HepG2 (cell line): ENCODE measurements around the gene TPCN2. TPM values are rescaled to one million over a fixed set of nuclear protein-coding genes. Genes with fewer than 3 reads are reported as not detected.

ENCODE experiments used
- HNF1A ChIP-seq, 2 experiments: sonication (generic) in 1 of 2; formaldehyde crosslinking in 1 of 2; IDR thresholded peaks; 2 replicates each; pipeline versions ENCODE4 v1.4.0 to v1.6.1; 2016 to 2020; ENCODE audit warnings: borderline replicate concordance in 1 of 2, low read depth in 1 of 2, mild to moderate bottlenecking in 1 of 2, missing genetic modification reagents in 1 of 2
- MXI1 ChIP-seq: IDR thresholded peaks from 3 replicates; pipeline ENCODE4 v1.6.1; 2012; ENCODE audit warnings: low read depth, low read length, inconsistent platforms, borderline replicate concordance
- NFATC3 ChIP-seq: sonication (generic); formaldehyde crosslinking; IDR thresholded peaks from 2 replicates; pipeline ENCODE4 v1.5.1; 2020; ENCODE audit warnings: mild to moderate bottlenecking, missing genetic modification reagents
- PHF20 ChIP-seq: sonication (generic); formaldehyde crosslinking; IDR thresholded peaks from 2 replicates; pipeline ENCODE4 v1.5.0; 2020; ENCODE audit warnings: mild to moderate bottlenecking, missing genetic modification reagents
- TFDP1 ChIP-seq: IDR thresholded peaks from 2 replicates; pipeline ENCODE4 v1.6.1; 2016; ENCODE audit warnings: missing compliant biosample characterization, missing genetic modification reagents, borderline replicate concordance
- TFDP2 ChIP-seq: sonication (generic); formaldehyde crosslinking; IDR thresholded peaks from 2 replicates; pipeline ENCODE4 v1.4.0; 2020; ENCODE audit warnings: missing genetic modification reagents
- XRCC5 ChIP-seq: fragments of 200-400 bp; formaldehyde crosslinking; optimal IDR thresholded peaks from 2 replicates; pipeline ENCODE3; 2017; ENCODE audit warnings: mild to moderate bottlenecking, low read length
- ZNF251 ChIP-seq: sonication (generic); formaldehyde crosslinking; IDR thresholded peaks from 2 replicates; pipeline ENCODE4 v1.9.0; 2021; ENCODE audit warnings: mild to moderate bottlenecking, missing genetic modification reagents
- ZNF501 ChIP-seq: sonication (generic); formaldehyde crosslinking; IDR thresholded peaks from 2 replicates; pipeline ENCODE4 v1.5.1; 2020; ENCODE audit warnings: mild to moderate bottlenecking, moderate library complexity, missing genetic modification reagents
- polyA plus RNA-seq, 8 experiments: library from polyadenylated mRNA; depleted of rRNA in 3 of 8; stranded (reverse) in 7 of 8; unstranded in 1 of 8; fragments of >200 nt; fragmentation: Illumina TruSeq in 4 of 8; extraction: Trizol in 4 of 8; gene quantifications; 2 replicates each; pipeline versions ENCODE4 v1.2.1 to v1.2.3, GENCODE V29; 2011 to 2016; ENCODE audit warnings: low read depth in 4 of 8, missing spikeins in 1 of 8, mixed read lengths in 1 of 8; ENCODE audit not compliant: insufficient read depth in 1 of 8
- total RNA-seq, 5 experiments: library from RNA; depleted of rRNA; stranded (reverse); fragments of >200 nt; fragmentation: Illumina TruSeq; extraction: Trizol; gene quantifications; 2 replicates each; pipeline ENCODE4 v1.2.3, GENCODE V29; 2016; ENCODE audit warnings: low read depth in 1 of 5
- TF ChIP-seq, protein P1 (sequence below): sonication (generic); formaldehyde crosslinking; IDR thresholded peaks from 2 replicates; pipeline ENCODE4 v1.5.0; 2020; ENCODE audit warnings: missing genetic modification reagents, mild to moderate bottlenecking, borderline replicate concordance
- TF ChIP-seq, protein P2 (sequence below): sonication (generic); formaldehyde crosslinking; IDR thresholded peaks from 2 replicates; pipeline ENCODE4 v1.5.0; 2020; ENCODE audit warnings: mild to moderate bottlenecking, missing genetic modification reagents
- TF ChIP-seq, protein P3 (sequence below): sonication (generic); formaldehyde crosslinking; IDR thresholded peaks from 2 replicates; pipeline ENCODE4 v1.8.0; 2023; ENCODE audit warnings: mild to moderate bottlenecking, missing genetic modification reagents

TPCN2 gene
- total and polyA plus RNA-seq, 2 of the 13 experiments (the other 11 are each of a cell fraction or from before 2014, with no cell fraction given): 5.6 to 5.9 TPM

GRCh38 chr11:69048694-69049489 lies at the start of gene TPCN2 (continued):
- TF ChIP-seq TFDP2: peak; percentile 44; the same call in 1 of the 2 replicates
- peak; percentile 63 for TF ChIP-seq PHF20 (CRISPR knock-in tag)
- TF ChIP-seq ZNF501 (CRISPR knock-in tag): peak; percentile 84
- no peak for TF ChIP-seq ZNF251
- no peak for TF ChIP-seq HNF1A (IDR thresholded peaks at IDR 0.05; ENCODE audit: low read depth)
- TF ChIP-seq HNF1A (CRISPR knock-in tag; IDR thresholded peaks at IDR 0.05; ENCODE audit: borderline replicate concordance): no peak; the same call in 1 of the 2 replicates
- TF ChIP-seq XRCC5: peak; percentile 37
- TF ChIP-seq NFATC3: no peak
- 0 out of 2 replicates have a peak, but pooled peaks have one; percentile 62 for TF ChIP-seq TFDP1 (CRISPR knock-in tag)
- TF ChIP-seq, protein P1, sequence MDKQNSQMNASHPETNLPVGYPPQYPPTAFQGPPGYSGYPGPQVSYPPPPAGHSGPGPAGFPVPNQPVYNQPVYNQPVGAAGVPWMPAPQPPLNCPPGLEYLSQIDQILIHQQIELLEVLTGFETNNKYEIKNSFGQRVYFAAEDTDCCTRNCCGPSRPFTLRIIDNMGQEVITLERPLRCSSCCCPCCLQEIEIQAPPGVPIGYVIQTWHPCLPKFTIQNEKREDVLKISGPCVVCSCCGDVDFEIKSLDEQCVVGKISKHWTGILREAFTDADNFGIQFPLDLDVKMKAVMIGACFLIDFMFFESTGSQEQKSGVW (CRISPR knock-in tag): peak; percentile 60; the same call in 1 of the 2 replicates
- TF ChIP-seq MXI1: peak; percentile 68; the same call in 1 of the 3 replicates
- TF ChIP-seq, protein P2, sequence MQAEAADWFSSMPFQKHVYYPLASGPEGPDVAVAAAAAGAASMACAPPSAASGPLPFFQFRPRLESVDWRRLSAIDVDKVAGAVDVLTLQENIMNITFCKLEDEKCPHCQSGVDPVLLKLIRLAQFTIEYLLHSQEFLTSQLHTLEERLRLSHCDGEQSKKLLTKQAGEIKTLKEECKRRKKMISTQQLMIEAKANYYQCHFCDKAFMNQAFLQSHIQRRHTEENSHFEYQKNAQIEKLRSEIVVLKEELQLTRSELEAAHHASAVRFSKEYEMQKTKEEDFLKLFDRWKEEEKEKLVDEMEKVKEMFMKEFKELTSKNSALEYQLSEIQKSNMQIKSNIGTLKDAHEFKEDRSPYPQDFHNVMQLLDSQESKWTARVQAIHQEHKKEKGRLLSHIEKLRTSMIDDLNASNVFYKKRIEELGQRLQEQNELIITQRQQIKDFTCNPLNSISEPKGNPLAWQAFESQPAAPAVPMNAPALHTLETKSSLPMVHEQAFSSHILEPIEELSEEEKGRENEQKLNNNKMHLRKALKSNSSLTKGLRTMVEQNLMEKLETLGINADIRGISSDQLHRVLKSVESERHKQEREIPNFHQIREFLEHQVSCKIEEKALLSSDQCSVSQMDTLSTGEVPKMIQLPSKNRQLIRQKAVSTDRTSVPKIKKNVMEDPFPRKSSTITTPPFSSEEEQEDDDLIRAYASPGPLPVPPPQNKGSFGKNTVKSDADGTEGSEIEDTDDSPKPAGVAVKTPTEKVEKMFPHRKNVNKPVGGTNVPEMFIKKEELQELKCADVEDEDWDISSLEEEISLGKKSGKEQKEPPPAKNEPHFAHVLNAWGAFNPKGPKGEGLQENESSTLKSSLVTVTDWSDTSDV: 0 out of 2 replicates have a peak, but pooled peaks have one; percentile 19
- TF ChIP-seq, protein P3, sequence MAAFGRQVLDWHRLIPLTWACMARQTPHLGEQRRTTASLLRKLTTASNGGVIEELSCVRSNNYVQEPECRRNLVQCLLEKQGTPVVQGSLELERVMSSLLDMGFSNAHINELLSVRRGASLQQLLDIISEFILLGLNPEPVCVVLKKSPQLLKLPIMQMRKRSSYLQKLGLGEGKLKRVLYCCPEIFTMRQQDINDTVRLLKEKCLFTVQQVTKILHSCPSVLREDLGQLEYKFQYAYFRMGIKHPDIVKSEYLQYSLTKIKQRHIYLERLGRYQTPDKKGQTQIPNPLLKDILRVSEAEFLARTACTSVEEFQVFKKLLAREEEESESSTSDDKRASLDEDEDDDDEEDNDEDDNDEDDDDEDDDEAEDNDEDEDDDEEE (CRISPR knock-in tag): 0 out of 2 replicates have a peak, but pooled peaks have one; percentile 40
